C4-2B (cell line): ENCODE data around the gene ZFC3H1.
A peak's percentile ranks its signal among the peaks of the same experiment; 100 is the strongest.
"Not testable (repeated sequence)": the region's sequence is repeated elsewhere in the genome, so short reads cannot be mapped to it uniquely, and the experiment has no call there.

Source experiments
- H3K27ac ChIP-seq: fragments of 450-650 bp; 2 replicates; pipeline ENCODE4 v1.5.1; 2017
- CTCF ChIP-seq: fragments of 450-650 bp; conservative IDR thresholded peaks from 2 replicates; pipeline ENCODE4 v1.5.1; 2017; ENCODE audit warnings: mild to moderate bottlenecking
- ZFX ChIP-seq: fragments of 450-650 bp; IDR thresholded peaks from 2 replicates; pipeline ENCODE4 v1.6.1; 2017

The ZFC3H1 gene

GRCh38 chr12:71663561-71664410 lies at the start of gene ZFC3H1, which contains the start of gene THAP2:
Gene ZFC3H1 (minus strand): TSS chr12:71663848. CDS start chr12:71663610, 238 bp downstream.
Gene THAP2 (plus strand): TSS chr12:71664301. CDS start chr12:71664510, 209 bp downstream.
- TF ChIP-seq ZFX: no peak
- TF ChIP-seq CTCF: peak; percentile 30
- peak within 1 kb of the TSS; percentile 98 for H3K27ac ChIP-seq

GRCh38 chr12:71710276-71711125 lies 46.9 kb upstream of the ZFC3H1 start:
- no peak overlapping the region for H3K27ac ChIP-seq

GRCh38 chr12:71708658-71709057 lies 45.0 kb upstream of the ZFC3H1 start:
- H3K27ac ChIP-seq: no peak overlapping the region
- TF ChIP-seq CTCF (no peak), ZFX (no peak)

More at GRCh38 chr12:71710276-71711125, 46.9 kb upstream of the ZFC3H1 start:
- TF ChIP-seq CTCF (no peak), ZFX (no peak)

GRCh38 chr12:71704920-71705319 lies 41.3 kb upstream of the ZFC3H1 start:
- TF ChIP-seq ZFX (no peak), CTCF (no peak)
- no peak overlapping the region for H3K27ac ChIP-seq

GRCh38 chr12:71703206-71703605 lies 39.6 kb upstream of the ZFC3H1 start:
- no peak overlapping the region for H3K27ac ChIP-seq
- no peak for TF ChIP-seq ZFX
- no peak for TF ChIP-seq CTCF

GRCh38 chr12:71702590-71702989 lies 38.9 kb upstream of the ZFC3H1 start:
- no peak overlapping the region for H3K27ac ChIP-seq
- TF ChIP-seq CTCF (no peak), ZFX (no peak)

- not testable (repeated sequence) for H3K27ac ChIP-seq
Measured at GRCh38 chr12:71702181-71702580, 38.5 kb upstream of the ZFC3H1 start.
